HL-60 (cell line): ENCODE measurements around the gene GATD1.

Experiments used
- CTCF ChIP-seq: IDR thresholded peaks from one replicate; pipeline ENCODE4 v1.5.1; 2011; ENCODE audit warnings: low read length, control low read depth, inconsistent platforms; ENCODE audit not compliant: insufficient read depth
- GABPA ChIP-seq: IDR thresholded peaks from 2 replicates; pipeline ENCODE4 v1.6.1; 2012; ENCODE audit warnings: low read depth
- POLR2AphosphoS5 ChIP-seq: IDR thresholded peaks from 2 replicates; pipeline ENCODE4 v1.6.1; 2012; ENCODE audit warnings: low read depth
- REST ChIP-seq: IDR thresholded peaks from 2 replicates; pipeline ENCODE4 v1.6.1; 2012; ENCODE audit warnings: low read depth; ENCODE audit not compliant: insufficient replicate concordance
- SPI1 ChIP-seq: IDR thresholded peaks from 2 replicates; pipeline ENCODE4 v1.6.1; 2012; ENCODE audit warnings: low read depth, mild to moderate bottlenecking, borderline replicate concordance

- TF ChIP-seq POLR2AphosphoS5 (no peak), CTCF (no peak), REST (no peak), SPI1 (no peak), GABPA (no peak)
Observed at GRCh38 chr11:813072-813455, 35.8 kb upstream of the GATD1 start.
